T-cell (primary cell): ENCODE measurements around the gene ABCF3. TPM values are rescaled to one million over a fixed set of nuclear protein-coding genes. Genes with fewer than 3 reads are reported as not detected.

Experiments
- ATAC-seq, 4 experiments: fragments of 200-7000 bp in 3 of 4; fragments of 150-1000 bp in 1 of 4; cut with Tn5 transposase; replicated peaks in 1 of 4; 1 replicate in 3 of 4; 2 replicates in 1 of 4; pipeline ENCODE4 v1.10.0; 2021; ENCODE audit warnings: moderate library complexity in 3 of 4, mild to moderate bottlenecking in 2 of 4, moderate number of reproducible peaks in 1 of 4
- CTCF ChIA-PET, 2 donors: fragments of 300-600 bp; sonication (Branson Sonifier 250); formaldehyde crosslinking; loops; one replicate each; lab custom pipeline; 2022; ENCODE audit warnings: antibody characterized with exemption in 2 of 2; lab: Charles Lee
- POLR2A ChIA-PET, 2 donors: fragments of 300-600 bp; sonication (Branson Sonifier 250); formaldehyde crosslinking; loops; one replicate each; lab custom pipeline; 2022; ENCODE audit warnings: antibody characterized with exemption in 2 of 2; lab: Charles Lee
- DNase-seq, 35 experiments: peaks; one replicate each; pipeline versions ENCODE4 v3.0.0 to v3.0.0-alpha.2; 2013 to 2023
- H3K27ac ChIP-seq: one replicate; pipeline ENCODE4 v1.5.1; 2013; ENCODE audit warnings: low read length
- H3K27me3 ChIP-seq, 2 experiments: replicated peaks in 1 of 2; 1 replicate in 1 of 2; 2 replicates in 1 of 2; pipeline versions ENCODE4 v1.6.1 to v1.7.0; 2013; ENCODE audit warnings: low read length in 1 of 2, mixed read lengths in 1 of 2; ENCODE audit not compliant: control insufficient read depth in 2 of 2, insufficient read depth in 2 of 2; ENCODE audit errors: extremely low read depth in 1 of 2
- H3K36me3 ChIP-seq, 2 donors: 1 replicate in 1 of 2; 2 replicates in 1 of 2; pipeline versions ENCODE4 v1.6.1 to v1.7.0; 2013; ENCODE audit warnings: low read length in 1 of 2; ENCODE audit not compliant: control insufficient read depth in 2 of 2, insufficient read depth in 1 of 2; ENCODE audit errors: extremely low read depth in 1 of 2
- H3K4me1 ChIP-seq, 2 experiments: 1 replicate in 1 of 2; 2 replicates in 1 of 2; pipeline versions ENCODE4 v1.6.1 to v1.7.0; 2013; ENCODE audit warnings: low read length in 2 of 2, mixed read lengths in 1 of 2; ENCODE audit not compliant: insufficient read depth in 2 of 2, control insufficient read depth in 1 of 2; ENCODE audit errors: extremely low read depth in 1 of 2
- H3K4me3 ChIP-seq, 2 donors: 1 replicate in 1 of 2; 2 replicates in 1 of 2; pipeline versions ENCODE4 v1.5.1 to v1.7.0; 2013; ENCODE audit warnings: mild to moderate bottlenecking in 2 of 2, low read length in 1 of 2, moderate library complexity in 1 of 2; ENCODE audit not compliant: control insufficient read depth in 1 of 2; ENCODE audit errors: extremely low read depth in 1 of 2
- H3K9me3 ChIP-seq: 2 replicates; pipeline ENCODE4 v1.7.0; 2013
- H3K27ac Mint-ChIP-seq, 2 donors: one replicate each; pipeline ENCODE4 v1.8.0; 2020 to 2021; ENCODE audit warnings: mild to moderate bottlenecking in 2 of 2, mixed read lengths in 2 of 2
- H3K27me3 Mint-ChIP-seq, 2 donors: one replicate each; pipeline ENCODE4 v1.8.0; 2021 to 2022; ENCODE audit warnings: mixed read lengths in 2 of 2
- H3K36me3 Mint-ChIP-seq: one replicate; pipeline ENCODE4 v1.8.0; 2021; ENCODE audit warnings: mixed read lengths
- H3K4me1 Mint-ChIP-seq, 3 donors: one replicate each; pipeline ENCODE4 v1.8.0; 2020 to 2022; ENCODE audit warnings: mixed read lengths in 3 of 3, mild to moderate bottlenecking in 1 of 3
- H3K4me3 Mint-ChIP-seq, 3 donors: one replicate each; pipeline ENCODE4 v1.8.0; 2020 to 2022; ENCODE audit warnings: mild to moderate bottlenecking in 3 of 3, mixed read lengths in 3 of 3, moderate library complexity in 3 of 3
- H3K9me3 Mint-ChIP-seq, 3 donors: one replicate each; pipeline ENCODE4 v1.8.0; 2020 to 2022; ENCODE audit warnings: mixed read lengths in 3 of 3
- WGBS: methylation state at CpG from one replicate; pipeline ENCODE4 v1.1.5; 2013; ENCODE audit warnings: missing lambda C conversion rate; ENCODE audit not compliant: insufficient coverage; 5-methylcytosine and 5-hydroxymethylcytosine counted together
- total RNA-seq, 35 experiments: library from RNA in 6 of 35; stranded (reverse) in 6 of 35; fragments of 120-200 nt in 1 of 35; gene quantifications; one replicate each; pipeline versions ENCODE4 v1.2.1 to v1.2.4 and lab custom pipeline; 2013 to 2026

ABCF3 gene
- total RNA-seq, 5 donors from 2014 or later (not counting 1 experiment from before 2014, with no cell fraction given) = 112 to 145 (median 125) TPM

- H3K4me3 ChIP-seq = no peak overlapping the region
- 98% methylated on average over 10 of the region's 14 CpGs for WGBS
- no peak overlapping the region for H3K27ac ChIP-seq
- Mint-ChIP-seq H3K36me3 (peaks cover 40% of the 10 kb centered on the region), H3K27me3 (no peaks in the 10 kb centered on the region), H3K4me1 (peaks cover 33 to 44% (median 33%) of the 10 kb centered on the region in 3 donors), H3K4me3 (peak overlapping the region in 1 of 3 donors; percentile 6), H3K9me3 (no peaks in the 10 kb centered on the region), H3K27ac (no peak overlapping the region)
- ATAC-seq = no peak
- ChIA-PET POLR2A (interaction anchor here in 1 of 2 donors (0.6 kb wide), 1 partner anchor 425 kb away, joined by 3 read pairs; no protein-coding TSS in a partner anchor), CTCF (no interaction called here)
- no peak for DNase-seq
- H3K27me3 ChIP-seq = no peaks in the 10 kb centered on the region
- H3K36me3 ChIP-seq = peaks cover 27 to 62% of the 10 kb centered on the region in 2 donors
- no peaks in the 10 kb centered on the region for H3K9me3 ChIP-seq
- H3K4me1 ChIP-seq = peaks cover 6 to 44% of the 10 kb centered on the region in 2 experiments
Observed at GRCh38 chr3:184177767-184178306, 8.2 kb upstream of the ABCF3 start.

GRCh38 chr3:184178521-184179138 is 7.4 kb upstream of the ABCF3 start:
- ChIA-PET POLR2A (no interaction called here), CTCF (no interaction called here)
- Mint-ChIP-seq H3K9me3 (no peaks in the 10 kb centered on the region), H3K27me3 (no peaks in the 10 kb centered on the region), H3K4me3 (no peak overlapping the region), H3K36me3 (peaks cover 44% of the 10 kb centered on the region), H3K27ac (no peak overlapping the region), H3K4me1 (peaks cover 33 to 42% (median 33%) of the 10 kb centered on the region in 3 donors)
- Histone ChIP-seq H3K4me1 (peaks cover 6 to 44% of the 10 kb centered on the region in 2 experiments), H3K9me3 (no peaks in the 10 kb centered on the region), H3K4me3 (no peak overlapping the region), H3K36me3 (peaks cover 30 to 69% of the 10 kb centered on the region in 2 donors), H3K27ac (no peak overlapping the region), H3K27me3 (no peaks in the 10 kb centered on the region)
- ATAC-seq (no peak), DNase-seq (no peak)
- 100% methylated on average over 13 of the region's 13 CpGs for WGBS

GRCh38 chr3:184180165-184180564 is 5.8 kb upstream of the ABCF3 start:
- Mint-ChIP-seq H3K4me3 (no peak overlapping the region), H3K4me1 (peaks cover 34 to 38% (median 36%) of the 10 kb centered on the region in 3 donors), H3K36me3 (peaks cover 49% of the 10 kb centered on the region), H3K27ac (no peak overlapping the region), H3K27me3 (no peaks in the 10 kb centered on the region), H3K9me3 (no peaks in the 10 kb centered on the region)
- ChIA-PET CTCF (interaction anchor here in 1 of 2 donors (0.9 kb wide), 1 partner anchor 174 kb away, joined by 3 read pairs; no protein-coding TSS in a partner anchor), POLR2A (no interaction called here)
- Histone ChIP-seq H3K4me1 (peaks cover 7 to 37% of the 10 kb centered on the region in 2 experiments), H3K9me3 (no peaks in the 10 kb centered on the region), H3K27ac (no peak overlapping the region), H3K36me3 (peaks cover 32 to 78% of the 10 kb centered on the region in 2 donors), H3K27me3 (no peaks in the 10 kb centered on the region), H3K4me3 (no peak overlapping the region)
- DNase-seq (no peak), ATAC-seq (no peak)
- 100% methylated on average over 1 of the region's 6 CpGs for WGBS

- no peaks in the 10 kb centered on the region for H3K9me3 Mint-ChIP-seq
- ATAC-seq = no peak
- Histone ChIP-seq H3K4me1 (peaks cover 4 to 32% of the 10 kb centered on the region in 2 experiments), H3K27me3 (no peaks in the 10 kb centered on the region), H3K27ac (no peak overlapping the region), H3K36me3 (peaks cover 32 to 77% of the 10 kb centered on the region in 2 donors), H3K4me3 (no peak overlapping the region), H3K9me3 (no peaks in the 10 kb centered on the region)
- H3K4me1 Mint-ChIP-seq = peaks cover 27 to 37% (median 31%) of the 10 kb centered on the region in 3 donors
- 96% methylated on average over 4 of the region's 9 CpGs for WGBS
- H3K4me3 Mint-ChIP-seq = no peak overlapping the region
- H3K36me3 Mint-ChIP-seq = peaks cover 49% of the 10 kb centered on the region
- H3K27me3 Mint-ChIP-seq = no peaks in the 10 kb centered on the region
- no peak overlapping the region for H3K27ac Mint-ChIP-seq
- DNase-seq = no peak
- ChIA-PET CTCF (no interaction called here), POLR2A (interaction anchor here in 1 of 2 donors (0.8 kb wide), 1 partner anchor 14 kb away, joined by 3 read pairs; no protein-coding TSS in a partner anchor)
Observed at GRCh38 chr3:184181596-184181995, 4.4 kb upstream of the ABCF3 start.

GRCh38 chr3:184183679-184184078 is 2.3 kb upstream of the ABCF3 start:
- DNase-seq (no peak), ATAC-seq (no peak)
- no peak overlapping the region for H3K4me3 Mint-ChIP-seq
- H3K27ac Mint-ChIP-seq = no peak overlapping the region
- WGBS = no CpG with 5 or more reads among the region's 5 CpGs
- Histone ChIP-seq H3K4me3 (no peak overlapping the region), H3K9me3 (no peaks in the 10 kb centered on the region), H3K4me1 (peaks cover 9 to 35% of the 10 kb centered on the region in 2 experiments), H3K27me3 (no peaks in the 10 kb centered on the region), H3K27ac (no peak overlapping the region), H3K36me3 (peaks cover 32 to 67% of the 10 kb centered on the region in 2 donors)
- peaks cover 53% of the 10 kb centered on the region for H3K36me3 Mint-ChIP-seq
- peaks cover 33 to 40% (median 34%) of the 10 kb centered on the region in 3 donors for H3K4me1 Mint-ChIP-seq
- H3K27me3 Mint-ChIP-seq = no peaks in the 10 kb centered on the region
- CTCF ChIA-PET = no interaction called here
- POLR2A ChIA-PET = interaction anchor here in 1 of 2 donors (1.1 kb wide), 1 partner anchor 9 kb away, joined by 3 read pairs; the partner anchor contains the start of gene AP2M1
- H3K9me3 Mint-ChIP-seq = no peaks in the 10 kb centered on the region

GRCh38 chr3:184184546-184185230 is 1.3 kb upstream of the ABCF3 start:
- ChIA-PET CTCF (interaction anchor here in 1 of 2 donors (0.7 kb wide), 1 partner anchor 10 kb away, joined by 3 read pairs; no protein-coding TSS in a partner anchor), POLR2A (interaction anchor here (0.6 to 0.7 kb wide), 5 partner anchors 11 to 135 kb away, joined by 3 to 9 read pairs (median 4); no protein-coding TSS in a partner anchor)
- Histone ChIP-seq H3K9me3 (no peaks in the 10 kb centered on the region), H3K27me3 (no peaks in the 10 kb centered on the region), H3K4me3 (no peak overlapping the region), H3K4me1 (peaks cover 9 to 30% of the 10 kb centered on the region in 2 experiments), H3K27ac (no peak overlapping the region), H3K36me3 (peaks cover 26 to 67% of the 10 kb centered on the region in 2 donors)
- ATAC-seq (no peak), DNase-seq (no peak)
- H3K4me3 Mint-ChIP-seq = peak overlapping the region; percentile 97 to 99 (median 97)
- peaks cover 35 to 43% (median 40%) of the 10 kb centered on the region in 3 donors for H3K4me1 Mint-ChIP-seq
- H3K27ac Mint-ChIP-seq = peak overlapping the region; percentile 76 to 85
- H3K27me3 Mint-ChIP-seq = no peaks in the 10 kb centered on the region
- 100% methylated on average over 14 of the region's 18 CpGs for WGBS
- no peaks in the 10 kb centered on the region for H3K9me3 Mint-ChIP-seq
- peaks cover 54% of the 10 kb centered on the region for H3K36me3 Mint-ChIP-seq
